ENCODE measurements around the gene WASHC2C. TPM values are rescaled to one million over a fixed set of nuclear protein-coding genes. Genes with fewer than 3 reads are reported as not detected.
"Not testable (repeated sequence)": the region's sequence is repeated elsewhere in the genome, so short reads cannot be mapped to it uniquely, and the experiment has no call there.

WASHC2C gene
- total RNA-seq, 1 donor from 2014 or later, result 42.9 TPM

GRCh38 chr10:45771757-45772461 lies 44.8 kb downstream of the WASHC2C start:
- DNase-seq (ENCODE audit: low spot score), result not testable (repeated sequence)

DNA sequence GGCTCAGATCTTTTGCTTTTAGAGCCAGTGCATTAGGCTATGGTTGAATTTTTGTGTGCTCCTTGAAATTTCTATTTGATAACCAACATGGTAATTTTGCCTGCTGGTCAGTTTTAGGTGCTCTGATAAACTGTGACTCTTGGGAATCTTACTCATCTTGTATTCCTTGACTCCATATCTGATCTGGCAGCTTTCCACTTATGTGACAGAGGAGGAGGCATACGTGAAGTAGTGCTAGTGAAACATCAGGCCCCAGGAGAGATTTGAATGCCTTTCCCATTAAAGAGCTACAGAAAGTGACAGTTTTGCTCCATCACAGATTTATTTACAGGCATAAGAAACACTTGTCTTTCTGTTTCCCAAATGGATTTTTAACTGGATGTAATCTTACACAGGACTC lies 59.2 kb downstream of the WASHC2C start:
- not testable (repeated sequence) for DNase-seq (ENCODE audit: low spot score)

GRCh38 chr10:45787212-45787741 lies 60.2 kb downstream of the WASHC2C start:
- DNase-seq (ENCODE audit: low spot score), result not testable (repeated sequence)

- DNase-seq (ENCODE audit: low spot score), result not testable (repeated sequence)
Observed at GRCh38 chr10:45789991-45790390, 62.9 kb downstream of the WASHC2C start.

GRCh38 chr10:45790694-45791426 lies 63.8 kb downstream of the WASHC2C start:
- DNase-seq (ENCODE audit: low spot score), result not testable (repeated sequence)

GRCh38 chr10:45794761-45795160 lies 67.7 kb downstream of the WASHC2C start:
- not testable (repeated sequence) for DNase-seq (ENCODE audit: low spot score)

GRCh38 chr10:45803060-45804010 lies 76.3 kb downstream of the WASHC2C start:
- not testable (repeated sequence) for DNase-seq (ENCODE audit: low spot score)

- not testable (repeated sequence) for DNase-seq (ENCODE audit: low spot score)
Observed at GRCh38 chr10:45804996-45805395, 77.9 kb downstream of the WASHC2C start.

GRCh38 chr10:45809837-45810236 lies 82.8 kb downstream of the WASHC2C start:
- no peak for DNase-seq (ENCODE audit: low spot score)

GRCh38 chr10:45811075-45811474 lies 84.0 kb downstream of the WASHC2C start:
- DNase-seq (ENCODE audit: low spot score), result no peak

DNA sequence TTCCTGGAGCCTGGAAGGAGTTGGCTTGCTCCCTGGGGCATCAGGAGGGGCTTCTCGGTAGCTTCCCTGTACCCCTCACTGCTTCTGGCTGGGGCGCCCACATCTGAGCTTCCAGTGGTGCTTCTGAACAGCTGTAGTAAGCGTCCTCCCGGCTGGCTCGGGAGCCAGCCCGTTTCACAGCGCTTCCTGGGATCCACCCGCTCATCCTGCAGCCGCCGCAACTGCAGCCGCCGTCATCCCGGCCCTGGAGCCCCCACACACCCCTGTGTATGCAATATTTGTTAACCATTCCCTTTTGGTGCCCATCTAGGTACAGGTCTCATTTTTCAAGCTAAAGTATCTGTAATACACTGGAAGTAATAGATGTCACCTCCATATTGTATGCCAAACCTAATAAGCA lies 85.9 kb downstream of the WASHC2C start:
- DNase-seq (ENCODE audit: low spot score), result not testable (repeated sequence)

DNA sequence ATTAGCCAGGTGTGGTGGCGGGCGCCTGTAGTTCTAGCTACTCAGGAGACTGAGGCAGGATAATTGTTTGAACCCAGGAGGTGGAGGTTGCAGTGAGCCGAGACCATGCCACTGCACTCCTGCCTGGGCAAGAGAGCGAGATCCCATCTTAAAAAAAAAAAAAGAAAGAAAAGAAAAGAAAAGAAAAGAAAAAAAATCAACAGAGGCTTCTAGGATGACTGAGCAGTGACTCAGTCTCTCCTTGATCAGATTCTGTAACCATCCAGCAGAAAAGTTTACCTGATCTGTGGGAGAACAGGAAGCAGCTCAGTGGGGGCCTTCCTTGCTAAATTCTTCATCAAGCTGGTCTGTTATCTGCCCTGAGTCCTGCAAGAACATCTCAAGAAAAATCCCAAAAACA lies 87.1 kb downstream of the WASHC2C start:
- not testable (repeated sequence) for DNase-seq (ENCODE audit: low spot score)

DNA sequence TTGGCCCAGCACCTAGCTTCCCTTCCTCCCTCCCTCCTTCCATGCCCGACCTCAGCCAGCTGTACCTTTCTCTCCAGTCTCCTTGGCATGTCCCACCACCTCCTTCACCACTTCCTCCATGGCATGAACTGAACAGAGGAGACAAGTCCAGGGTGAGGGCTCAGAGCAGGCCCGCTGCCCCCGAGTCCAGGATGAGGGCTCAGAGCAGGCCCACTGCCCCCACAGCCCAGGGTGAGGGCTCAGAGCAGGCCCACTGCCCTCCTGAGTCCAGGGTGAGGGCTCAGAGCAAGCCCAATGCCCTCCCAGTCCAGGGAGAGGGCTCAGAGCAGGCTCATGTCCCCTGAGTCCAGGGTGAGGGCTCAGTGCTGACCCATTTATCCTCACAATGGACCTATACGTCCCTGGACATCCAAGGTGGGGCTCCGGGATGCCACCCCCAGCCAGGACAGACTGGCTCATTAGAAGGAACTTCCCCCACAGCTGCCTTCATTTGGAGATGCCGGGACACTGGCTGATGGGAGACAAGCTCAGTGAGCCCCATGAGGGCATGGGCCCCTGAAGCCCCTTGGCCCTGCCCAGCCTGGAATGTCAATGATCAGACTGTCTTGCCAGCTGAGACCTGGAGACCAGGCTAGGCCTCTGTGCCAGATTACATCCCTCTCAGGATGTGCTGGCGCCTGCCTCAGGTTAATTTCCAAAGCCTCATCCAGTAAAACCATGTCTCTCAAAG lies 90.2 kb downstream of the WASHC2C start:
- DNase-seq (ENCODE audit: low spot score), result no peak

- no peak for DNase-seq (ENCODE audit: low spot score)
Observed at GRCh38 chr10:45817912-45818311, 90.8 kb downstream of the WASHC2C start.

DNA sequence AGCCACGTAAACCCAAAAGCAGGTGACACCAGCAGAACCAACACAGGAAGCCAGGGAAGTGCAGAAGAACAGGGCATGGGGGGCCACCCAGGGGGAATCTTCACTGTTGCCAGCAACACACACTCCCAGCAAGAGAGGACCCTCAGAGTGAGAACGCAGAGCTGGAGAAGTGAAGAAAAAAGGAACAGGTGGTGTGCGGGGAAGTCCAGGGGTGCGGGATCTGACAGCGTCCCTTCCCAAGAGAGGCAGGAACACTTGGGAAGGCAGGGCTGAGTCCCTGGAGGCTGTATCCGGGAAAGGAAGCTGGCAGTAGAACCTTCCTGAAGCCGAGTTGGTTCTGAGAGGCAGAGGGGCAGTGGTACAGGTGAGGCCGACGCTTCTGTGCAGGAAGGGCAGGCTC lies 92.5 kb downstream of the WASHC2C start:
- no peak for DNase-seq (ENCODE audit: low spot score)

- DNase-seq (ENCODE audit: low spot score), result not testable (repeated sequence)
Observed at GRCh38 chr10:45820107-45820830, 93.2 kb downstream of the WASHC2C start.

DNA sequence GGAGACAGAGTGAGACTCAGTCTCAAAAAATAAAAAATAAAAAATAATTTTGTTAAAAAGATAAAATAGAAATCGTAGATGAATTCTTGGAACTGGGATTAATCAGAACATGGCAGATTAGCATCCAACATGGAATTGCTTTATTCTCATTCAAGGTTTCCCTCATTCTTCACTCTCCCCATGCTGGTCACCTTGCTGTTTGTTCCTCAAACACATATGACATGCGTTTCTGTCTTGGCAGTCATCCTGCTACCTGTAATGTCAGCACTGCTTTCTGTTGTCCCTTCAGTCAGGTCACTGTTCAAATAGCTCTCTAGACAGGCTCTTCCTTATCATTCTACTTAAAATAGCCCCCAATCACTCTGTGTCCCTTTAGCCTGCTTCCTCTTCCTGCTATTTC lies 95.9 kb downstream of the WASHC2C start:
- DNase-seq (ENCODE audit: low spot score), result not testable (repeated sequence)

All from mucosa of gallbladder (tissue), 1 donor.